Measurements from ENCODE around the gene SH3D19. TPM values are rescaled to one million over a fixed set of nuclear protein-coding genes. Genes with fewer than 3 reads are reported as not detected.
A peak's percentile ranks its signal among the peaks of the same experiment; 100 is the strongest.

SH3D19 gene
- total and polyA plus RNA-seq, 2 of the 4 experiments (the other 2 are of a cell fraction): 14.4 to 27.2 TPM

DNA sequence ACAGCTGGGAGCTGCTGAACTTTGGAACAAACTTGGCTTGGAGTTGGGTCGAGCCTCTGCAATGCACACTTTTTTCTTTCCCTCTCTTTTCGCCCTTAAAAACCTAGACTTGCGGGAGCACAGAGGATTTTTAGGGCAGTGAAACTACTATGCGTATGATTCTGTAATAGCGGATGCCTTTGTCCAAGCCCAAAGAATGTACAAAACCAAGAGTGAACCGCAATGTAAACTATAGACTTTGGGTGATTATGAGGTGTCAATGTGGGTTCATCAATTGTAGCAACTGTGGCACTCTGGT lies 493 bp upstream of the SH3D19 start:
- peak overlapping the region; percentile 46; the same call in 1 of the 2 replicates for H3K14ac ChIP-seq (replicated peaks; ENCODE audit: low read depth, low read length)
- no peak overlapping the region for H2BK120ac ChIP-seq (ENCODE audit: low read depth, low read length)
- no peak overlapping the region for H4K91ac ChIP-seq (ENCODE audit: insufficient read depth, low read depth, low read length)
- ChIA-PET CTCF (no interaction called here), POLR2A (ENCODE audit: unreplicated experiment) (no interaction called here)
- peak overlapping the region; percentile 80 for H3K4me2 ChIP-seq (ENCODE audit: low read depth, low read length)
- no peaks in the 10 kb centered on the region for H3K4me1 ChIP-seq (ENCODE audit: control insufficient read depth, insufficient read depth, low read length)
- WGBS, 2 experiments (ENCODE audit: extremely low coverage in 2 of 2, insufficient read length in 1 of 2): 35% methylated on average over 3 of the region's 6 CpGs; no CpG with 5 or more reads in 1 of the 2 experiments
- H3K36me3 ChIP-seq (ENCODE audit: control insufficient read depth, insufficient read depth, low read length): no peaks in the 10 kb centered on the region
- H2AFZ ChIP-seq (replicated peaks; ENCODE audit: low read length, poor library complexity): peak overlapping the region; percentile 81
- in situ Hi-C loops (cut with MboI; ENCODE audit: low sequenced_read_pairs) (no loop called here), dilution Hi-C loops (cut with HindIII; ENCODE audit: low sequenced_read_pairs, unreplicated experiment) (no loop called here), intact Hi-C loops (cut with micrococcal nuclease) (loop anchor here (10.0 kb wide), 1 partner anchor 151 kb away; no protein-coding TSS in a partner anchor)
- peak overlapping the region in 1 of 2 experiments; percentile 4; a peak in 1 of 4 replicates for H4K8ac ChIP-seq (ENCODE audit: low read depth in 2 of 2, low read length in 2 of 2)
- no peak overlapping the region for H3K18ac ChIP-seq (ENCODE audit: low read depth, low read length)
- ATAC-seq (ENCODE audit: low read depth) (no peak), DNase-seq (no peak)
- H4K20me1 ChIP-seq (ENCODE audit: insufficient read depth, low read length): no peaks in the 10 kb centered on the region
- no peak overlapping the region for H2BK20ac ChIP-seq (ENCODE audit: low read depth, low read length)
- no peak overlapping the region for H3K56ac ChIP-seq (ENCODE audit: extremely low read depth, insufficient read depth, low read length)
- H2AK9ac ChIP-seq (replicated peaks; ENCODE audit: low read depth, low read length, poor library complexity): no peak overlapping the region
- H4K5ac ChIP-seq (ENCODE audit: low read depth, low read length): no peak overlapping the region
- H2BK5ac ChIP-seq (ENCODE audit: low read depth, low read length, poor library complexity, severe bottlenecking): no peak overlapping the region
- no peaks in the 10 kb centered on the region; the same call in 1 of the 2 replicates for H3K27me3 ChIP-seq (ENCODE audit: control insufficient read depth, insufficient read depth, low read length)
- H3K9ac ChIP-seq (ENCODE audit: low read depth, low read length): peak overlapping the region; percentile 12
- peak overlapping the region; percentile 48; the same call in 1 of the 2 replicates for H3K23ac ChIP-seq (ENCODE audit: low read depth, low read length)
- no peak overlapping the region for H2AK5ac ChIP-seq (ENCODE audit: low read depth, low read length)
- no TSS peak for BruUV-seq (replicated peaks)
- 0 out of 4 replicates have a peak, but pooled peaks cover 0 to 3% of the 10 kb centered on the region in 2 experiments for H3K79me1 ChIP-seq (ENCODE audit: low read depth in 1 of 2, low read length in 2 of 2)
- H3K4me3 ChIP-seq (ENCODE audit: insufficient read depth, low read depth, low read length): peak overlapping the region; percentile 53
- H3K27ac ChIP-seq (ENCODE audit: insufficient read depth, low read length): no peak overlapping the region
- H3K4ac ChIP-seq (ENCODE audit: low read depth, low read length): peak overlapping the region; percentile 19; the same call in 1 of the 2 replicates
- H3K9me3 ChIP-seq (ENCODE audit: control insufficient read depth, insufficient read depth, low read length): no peaks in the 10 kb centered on the region
- no peaks in the 10 kb centered on the region for H3K9me1 ChIP-seq (ENCODE audit: insufficient read depth, low read length)
- TF ChIP-seq FOS (IDR thresholded peaks at IDR 0.05; ENCODE audit: low read depth, low read length) (no peak), MAFK (IDR thresholded peaks at IDR 0.05; ENCODE audit: low read depth, low read length) (no peak), MAZ (IDR thresholded peaks at IDR 0.05; ENCODE audit: borderline replicate concordance, low read depth, low read length) (no peak), CEBPB (IDR thresholded peaks at IDR 0.05; ENCODE audit: low read depth, low read length) (no peak), RAD21 (IDR thresholded peaks at IDR 0.05; ENCODE audit: low read length) (no peak), MXI1 (IDR thresholded peaks at IDR 0.05; ENCODE audit: borderline replicate concordance, low read depth, low read length) (no peak), BHLHE40 (IDR thresholded peaks at IDR 0.05; ENCODE audit: low read depth, low read length) (no peak), RCOR1 (IDR thresholded peaks at IDR 0.05; ENCODE audit: insufficient replicate concordance, low read length) (no peak), POLR2A (IDR thresholded peaks at IDR 0.05; ENCODE audit: low read depth, low read length) (no peak), CHD1 (IDR thresholded peaks at IDR 0.05; ENCODE audit: low read depth, low read length) (no peak), RFX5 (IDR thresholded peaks at IDR 0.05; ENCODE audit: low read depth, low read length) (no peak), SMC3 (IDR thresholded peaks at IDR 0.05; ENCODE audit: low read depth, low read length) (no peak), NFE2L2 (IDR thresholded peaks at IDR 0.05; ENCODE audit: low read depth, low read length) (no peak), ELK1 (IDR thresholded peaks at IDR 0.05; ENCODE audit: borderline replicate concordance, low read depth, low read length) (no peak)
- TF ChIP-seq, protein P1, sequence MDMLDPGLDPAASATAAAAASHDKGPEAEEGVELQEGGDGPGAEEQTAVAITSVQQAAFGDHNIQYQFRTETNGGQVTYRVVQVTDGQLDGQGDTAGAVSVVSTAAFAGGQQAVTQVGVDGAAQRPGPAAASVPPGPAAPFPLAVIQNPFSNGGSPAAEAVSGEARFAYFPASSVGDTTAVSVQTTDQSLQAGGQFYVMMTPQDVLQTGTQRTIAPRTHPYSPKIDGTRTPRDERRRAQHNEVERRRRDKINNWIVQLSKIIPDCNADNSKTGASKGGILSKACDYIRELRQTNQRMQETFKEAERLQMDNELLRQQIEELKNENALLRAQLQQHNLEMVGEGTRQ (IDR thresholded peaks at IDR 0.05; ENCODE audit: low read depth, low read length): no peak
- TF ChIP-seq, protein P2, sequence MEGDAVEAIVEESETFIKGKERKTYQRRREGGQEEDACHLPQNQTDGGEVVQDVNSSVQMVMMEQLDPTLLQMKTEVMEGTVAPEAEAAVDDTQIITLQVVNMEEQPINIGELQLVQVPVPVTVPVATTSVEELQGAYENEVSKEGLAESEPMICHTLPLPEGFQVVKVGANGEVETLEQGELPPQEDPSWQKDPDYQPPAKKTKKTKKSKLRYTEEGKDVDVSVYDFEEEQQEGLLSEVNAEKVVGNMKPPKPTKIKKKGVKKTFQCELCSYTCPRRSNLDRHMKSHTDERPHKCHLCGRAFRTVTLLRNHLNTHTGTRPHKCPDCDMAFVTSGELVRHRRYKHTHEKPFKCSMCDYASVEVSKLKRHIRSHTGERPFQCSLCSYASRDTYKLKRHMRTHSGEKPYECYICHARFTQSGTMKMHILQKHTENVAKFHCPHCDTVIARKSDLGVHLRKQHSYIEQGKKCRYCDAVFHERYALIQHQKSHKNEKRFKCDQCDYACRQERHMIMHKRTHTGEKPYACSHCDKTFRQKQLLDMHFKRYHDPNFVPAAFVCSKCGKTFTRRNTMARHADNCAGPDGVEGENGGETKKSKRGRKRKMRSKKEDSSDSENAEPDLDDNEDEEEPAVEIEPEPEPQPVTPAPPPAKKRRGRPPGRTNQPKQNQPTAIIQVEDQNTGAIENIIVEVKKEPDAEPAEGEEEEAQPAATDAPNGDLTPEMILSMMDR (conservative IDR thresholded peaks at IDR 0.05; ENCODE audit: low read depth, low read length): no peak
- 0 out of 3 replicates have a peak overlapping the region, but pooled peaks have one; percentile 2 for H2BK15ac ChIP-seq (ENCODE audit: low read depth, low read length)
